ENCODE measurements around the gene ATP8A2. TPM values are rescaled to one million over a fixed set of nuclear protein-coding genes. Genes with fewer than 3 reads are reported as not detected.

The ATP8A2 gene
- total RNA-seq, 1 donor = 0.72 TPM

DNA sequence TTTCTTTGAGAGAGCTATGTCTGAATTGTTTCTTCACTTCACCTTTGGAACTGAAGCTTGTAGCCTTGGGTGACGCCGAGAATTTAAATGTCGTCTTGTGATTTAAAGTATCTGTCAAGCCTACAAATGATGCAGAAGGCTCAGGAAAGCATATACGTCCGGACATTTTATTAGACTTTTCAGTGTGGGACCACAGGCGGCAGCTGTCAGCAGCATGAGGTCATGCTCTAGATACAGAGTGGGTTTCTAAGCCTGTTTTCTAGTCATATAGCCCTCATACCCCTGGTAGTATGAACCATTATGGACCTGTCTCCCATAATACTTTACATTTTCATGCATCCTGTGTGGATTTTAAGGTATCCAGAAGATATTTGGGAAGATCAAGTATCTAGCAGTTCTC lies 212.3 kb downstream of the ATP8A2 start:
- TF ChIP-seq, protein P1, sequence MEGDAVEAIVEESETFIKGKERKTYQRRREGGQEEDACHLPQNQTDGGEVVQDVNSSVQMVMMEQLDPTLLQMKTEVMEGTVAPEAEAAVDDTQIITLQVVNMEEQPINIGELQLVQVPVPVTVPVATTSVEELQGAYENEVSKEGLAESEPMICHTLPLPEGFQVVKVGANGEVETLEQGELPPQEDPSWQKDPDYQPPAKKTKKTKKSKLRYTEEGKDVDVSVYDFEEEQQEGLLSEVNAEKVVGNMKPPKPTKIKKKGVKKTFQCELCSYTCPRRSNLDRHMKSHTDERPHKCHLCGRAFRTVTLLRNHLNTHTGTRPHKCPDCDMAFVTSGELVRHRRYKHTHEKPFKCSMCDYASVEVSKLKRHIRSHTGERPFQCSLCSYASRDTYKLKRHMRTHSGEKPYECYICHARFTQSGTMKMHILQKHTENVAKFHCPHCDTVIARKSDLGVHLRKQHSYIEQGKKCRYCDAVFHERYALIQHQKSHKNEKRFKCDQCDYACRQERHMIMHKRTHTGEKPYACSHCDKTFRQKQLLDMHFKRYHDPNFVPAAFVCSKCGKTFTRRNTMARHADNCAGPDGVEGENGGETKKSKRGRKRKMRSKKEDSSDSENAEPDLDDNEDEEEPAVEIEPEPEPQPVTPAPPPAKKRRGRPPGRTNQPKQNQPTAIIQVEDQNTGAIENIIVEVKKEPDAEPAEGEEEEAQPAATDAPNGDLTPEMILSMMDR (IDR thresholded peaks at IDR 0.05; ENCODE audit: extremely low read depth, low read depth, low read length) = no peak
- H3K4me1 ChIP-seq (ENCODE audit: insufficient read depth, low read length) = no peaks in the 10 kb centered on the region
- H3K27ac ChIP-seq (ENCODE audit: low read depth, low read length) = no peak overlapping the region
- H3K36me3 ChIP-seq (ENCODE audit: insufficient read depth, low read length) = no peaks in the 10 kb centered on the region
- DNase-seq (ENCODE audit: insufficient read length, low spot score, missing footprints) = no peak
- H3K9me3 ChIP-seq (ENCODE audit: low read depth, low read length) = no peaks in the 10 kb centered on the region
- H3K27me3 ChIP-seq (ENCODE audit: insufficient read depth, low read length) = no peaks in the 10 kb centered on the region
- no peak overlapping the region for H2AFZ ChIP-seq (ENCODE audit: low read length)
- H3K4me3 ChIP-seq (ENCODE audit: insufficient read depth, low read length) = no peak overlapping the region
- H4K20me1 ChIP-seq (ENCODE audit: insufficient read depth, low read length) = no peaks in the 10 kb centered on the region
- no peaks in the 10 kb centered on the region for H3K79me2 ChIP-seq (ENCODE audit: insufficient read depth, low read length)
- H3K4me2 ChIP-seq (ENCODE audit: insufficient read depth, low read length) = no peak overlapping the region

DNA sequence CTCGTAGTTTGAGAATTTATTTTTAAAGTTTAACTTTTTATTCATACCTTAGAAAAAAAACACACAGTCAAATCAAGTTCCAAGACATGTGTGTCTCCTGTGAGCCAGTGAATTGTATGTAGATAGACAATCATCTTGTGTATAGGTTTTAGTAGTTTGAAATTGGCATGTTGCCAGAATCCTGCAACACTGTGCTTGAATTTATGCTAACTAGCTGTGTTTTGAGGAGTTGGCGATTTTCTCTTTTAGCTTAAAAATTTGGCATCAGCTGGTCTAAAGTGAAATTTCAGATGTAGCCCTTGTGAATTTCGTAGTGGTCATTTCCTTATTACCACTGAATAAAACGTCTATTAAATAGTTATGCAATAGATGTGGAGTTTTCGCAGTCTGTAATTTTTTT lies 213.2 kb downstream of the ATP8A2 start:
- H2AFZ ChIP-seq (ENCODE audit: low read length) = no peak overlapping the region
- no peak overlapping the region for H3K27ac ChIP-seq (ENCODE audit: low read depth, low read length)
- TF ChIP-seq, protein P1 (IDR thresholded peaks at IDR 0.05; ENCODE audit: extremely low read depth, low read depth, low read length) = no peak
- no peak overlapping the region for H3K4me2 ChIP-seq (ENCODE audit: insufficient read depth, low read length)
- no peaks in the 10 kb centered on the region for H3K27me3 ChIP-seq (ENCODE audit: insufficient read depth, low read length)
- no peak overlapping the region for H3K4me3 ChIP-seq (ENCODE audit: insufficient read depth, low read length)
- H3K4me1 ChIP-seq (ENCODE audit: insufficient read depth, low read length) = no peaks in the 10 kb centered on the region
- DNase-seq (ENCODE audit: insufficient read length, low spot score, missing footprints) = no peak
- no peaks in the 10 kb centered on the region for H4K20me1 ChIP-seq (ENCODE audit: insufficient read depth, low read length)
- no peaks in the 10 kb centered on the region for H3K36me3 ChIP-seq (ENCODE audit: insufficient read depth, low read length)
- no peaks in the 10 kb centered on the region for H3K79me2 ChIP-seq (ENCODE audit: insufficient read depth, low read length)
- H3K9me3 ChIP-seq (ENCODE audit: low read depth, low read length) = no peaks in the 10 kb centered on the region

DNA sequence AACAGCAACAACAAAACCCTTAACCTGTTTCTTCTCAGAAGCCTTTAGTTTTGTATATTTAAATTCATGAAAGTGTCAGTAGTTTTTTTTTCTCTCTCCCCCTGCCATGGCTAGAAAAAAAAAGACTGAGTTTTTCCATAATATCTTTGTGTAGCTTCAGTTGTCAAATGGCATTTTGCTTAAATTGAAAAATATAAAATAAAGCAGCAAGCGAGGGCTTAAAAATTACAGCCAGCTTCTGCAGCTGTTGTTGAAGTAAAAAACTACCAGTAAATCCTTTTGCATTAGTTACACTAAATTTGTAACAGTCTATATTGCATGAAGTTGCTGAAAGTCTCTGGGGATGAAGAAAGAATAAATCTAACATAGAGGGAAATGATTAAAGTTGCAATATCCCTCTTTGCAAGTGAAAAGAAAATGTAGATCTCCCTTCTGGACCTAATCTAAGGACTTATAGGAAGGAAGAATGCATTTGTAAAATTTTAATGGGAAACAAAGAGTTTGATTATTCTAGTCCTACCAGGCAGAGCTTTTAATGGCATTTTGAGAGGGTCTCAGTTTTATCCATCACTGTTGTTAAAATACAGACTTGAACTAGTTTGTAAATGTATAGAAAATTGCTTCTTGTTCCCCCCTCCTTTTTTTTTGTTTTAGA lies 215.7 kb downstream of the ATP8A2 start:
- Histone ChIP-seq H2AFZ (ENCODE audit: low read length) (no peak overlapping the region), H3K79me2 (ENCODE audit: insufficient read depth, low read length) (no peaks in the 10 kb centered on the region), H3K27ac (ENCODE audit: low read depth, low read length) (no peak overlapping the region), H3K4me2 (ENCODE audit: insufficient read depth, low read length) (no peak overlapping the region), H3K27me3 (ENCODE audit: insufficient read depth, low read length) (no peaks in the 10 kb centered on the region), H3K4me1 (ENCODE audit: insufficient read depth, low read length) (no peaks in the 10 kb centered on the region), H3K9me3 (ENCODE audit: low read depth, low read length) (no peaks in the 10 kb centered on the region), H4K20me1 (ENCODE audit: insufficient read depth, low read length) (no peaks in the 10 kb centered on the region), H3K4me3 (ENCODE audit: insufficient read depth, low read length) (no peak overlapping the region), H3K36me3 (ENCODE audit: insufficient read depth, low read length) (no peaks in the 10 kb centered on the region)
- DNase-seq (ENCODE audit: insufficient read length, low spot score, missing footprints) = no peak
- TF ChIP-seq, protein P1 (IDR thresholded peaks at IDR 0.05; ENCODE audit: extremely low read depth, low read depth, low read length) = no peak

DNA sequence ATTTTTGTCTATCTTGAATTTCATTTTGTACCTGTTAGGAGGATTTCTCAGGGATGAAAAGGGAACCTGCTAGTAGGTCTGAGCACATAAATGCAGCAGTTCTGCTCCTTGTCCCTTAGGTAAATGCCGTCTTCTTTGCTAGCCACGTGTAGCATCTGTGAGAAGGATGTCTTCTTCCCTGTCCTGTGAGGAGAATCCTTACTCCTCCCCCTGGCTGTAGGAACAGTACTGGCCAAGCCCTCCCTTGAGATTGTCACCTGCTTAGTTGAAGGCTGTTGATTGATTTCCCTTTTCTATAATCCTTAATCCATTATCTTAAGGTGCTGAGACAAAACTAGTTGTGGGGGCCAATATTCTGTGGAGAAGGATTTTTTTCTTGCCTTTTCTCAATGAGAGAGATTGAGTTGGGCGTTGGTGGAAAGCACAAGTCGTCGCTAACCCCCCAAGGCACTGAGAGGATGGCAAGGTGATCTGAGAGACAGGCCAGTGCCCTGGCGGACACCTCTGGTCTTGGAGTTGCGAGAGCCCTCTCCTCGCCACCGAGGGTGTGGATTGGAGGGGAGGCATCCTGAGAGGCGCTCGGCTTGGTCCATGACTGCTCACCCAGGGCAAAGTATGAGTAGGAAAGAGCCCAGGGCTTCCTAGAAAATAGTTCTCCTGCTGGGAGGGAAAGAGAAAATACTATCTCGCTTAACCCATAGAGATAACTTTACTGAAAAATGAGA lies 216.7 kb downstream of the ATP8A2 start:
- H3K79me2 ChIP-seq (ENCODE audit: insufficient read depth, low read length) = no peaks in the 10 kb centered on the region
- no peak overlapping the region for H3K27ac ChIP-seq (ENCODE audit: low read depth, low read length)
- TF ChIP-seq, protein P1 (IDR thresholded peaks at IDR 0.05; ENCODE audit: extremely low read depth, low read depth, low read length) = no peak
- H3K4me2 ChIP-seq (ENCODE audit: insufficient read depth, low read length) = no peak overlapping the region
- H4K20me1 ChIP-seq (ENCODE audit: insufficient read depth, low read length) = no peaks in the 10 kb centered on the region
- no peak overlapping the region for H2AFZ ChIP-seq (ENCODE audit: low read length)
- no peaks in the 10 kb centered on the region for H3K27me3 ChIP-seq (ENCODE audit: insufficient read depth, low read length)
- no peaks in the 10 kb centered on the region for H3K4me1 ChIP-seq (ENCODE audit: insufficient read depth, low read length)
- no peak overlapping the region for H3K4me3 ChIP-seq (ENCODE audit: insufficient read depth, low read length)
- no peaks in the 10 kb centered on the region for H3K36me3 ChIP-seq (ENCODE audit: insufficient read depth, low read length)
- DNase-seq (ENCODE audit: insufficient read length, low spot score, missing footprints) = peak; percentile 10
- no peaks in the 10 kb centered on the region for H3K9me3 ChIP-seq (ENCODE audit: low read depth, low read length)

Data from osteoblast (primary cell).